Skeletal muscle satellite cell (primary cell): ENCODE data around the gene PIM3.

Experiments used
- H3K27me3 ChIP-seq: 2 replicates; pipeline ENCODE4 v1.7.0; 2013; ENCODE audit warnings: low read length; ENCODE audit not compliant: control insufficient read depth, insufficient read depth
- H3K36me3 ChIP-seq: 2 replicates; pipeline ENCODE4 v1.7.0; 2013; ENCODE audit warnings: mild to moderate bottlenecking, control low read depth, low read length; ENCODE audit not compliant: insufficient read depth
- H3K4me1 ChIP-seq: 2 replicates; pipeline ENCODE4 v1.7.0; 2013; ENCODE audit warnings: low read length; ENCODE audit not compliant: control insufficient read depth, insufficient read depth
- H3K4me2 ChIP-seq: 2 replicates; pipeline ENCODE4 v1.7.0; 2013; ENCODE audit warnings: mild to moderate bottlenecking, low read length
- H3K4me3 ChIP-seq: 2 replicates; pipeline ENCODE4 v1.7.0; 2013; ENCODE audit warnings: low read length
- H3K9ac ChIP-seq: 2 replicates; pipeline ENCODE4 v1.7.0; 2013; ENCODE audit warnings: mild to moderate bottlenecking, low read depth, low read length, moderate library complexity
- H3K9me3 ChIP-seq: replicated peaks from 2 replicates; pipeline ENCODE4 v1.7.0; 2013; ENCODE audit warnings: mild to moderate bottlenecking, control low read depth, low read length

PIM3 gene

GRCh38 chr22:49929211-49929979 lies 31.2 kb upstream of the PIM3 start:
- H3K9me3 ChIP-seq = no peaks in the 10 kb centered on the region
- no peak overlapping the region for H3K4me3 ChIP-seq
- peak overlapping the region; percentile 49 for H3K4me2 ChIP-seq
- no peaks in the 10 kb centered on the region for H3K27me3 ChIP-seq
- H3K9ac ChIP-seq = no peak overlapping the region
- peaks cover 11% of the 10 kb centered on the region for H3K36me3 ChIP-seq
- peaks cover 20% of the 10 kb centered on the region for H3K4me1 ChIP-seq

DNA sequence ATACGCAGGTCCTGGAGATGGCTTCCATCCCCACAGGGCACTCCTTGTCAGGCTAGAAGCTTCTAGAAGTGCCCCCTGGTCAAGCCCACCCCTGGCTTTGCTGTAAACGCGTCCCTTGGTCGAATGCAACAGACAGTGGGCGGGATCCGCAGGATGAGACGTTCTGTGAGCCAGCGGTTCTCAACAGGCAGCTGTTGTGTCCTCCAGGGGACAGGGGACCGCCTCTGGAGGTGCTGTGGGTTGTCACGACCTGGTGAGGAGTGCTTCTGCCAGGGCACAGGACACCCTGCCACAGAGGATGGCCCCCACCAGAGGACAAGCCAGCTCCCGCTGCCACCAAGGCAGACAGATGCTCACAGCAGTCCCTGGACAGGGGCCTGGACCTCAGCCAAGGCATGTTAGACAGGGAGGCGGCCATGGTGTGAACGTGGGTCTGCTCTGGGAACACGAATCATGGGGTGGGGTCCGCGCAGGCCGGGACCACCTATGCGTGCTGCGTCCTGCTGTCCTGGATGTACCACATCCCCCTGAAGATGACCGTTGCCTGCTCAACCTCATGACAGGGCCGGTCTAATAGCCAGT lies 30.5 kb upstream of the PIM3 start:
- Histone ChIP-seq H3K4me3 (no peak overlapping the region), H3K4me1 (peaks cover 27% of the 10 kb centered on the region), H3K4me2 (no peak overlapping the region), H3K9ac (no peak overlapping the region), H3K36me3 (peaks cover 10% of the 10 kb centered on the region), H3K27me3 (no peaks in the 10 kb centered on the region), H3K9me3 (no peaks in the 10 kb centered on the region)

DNA sequence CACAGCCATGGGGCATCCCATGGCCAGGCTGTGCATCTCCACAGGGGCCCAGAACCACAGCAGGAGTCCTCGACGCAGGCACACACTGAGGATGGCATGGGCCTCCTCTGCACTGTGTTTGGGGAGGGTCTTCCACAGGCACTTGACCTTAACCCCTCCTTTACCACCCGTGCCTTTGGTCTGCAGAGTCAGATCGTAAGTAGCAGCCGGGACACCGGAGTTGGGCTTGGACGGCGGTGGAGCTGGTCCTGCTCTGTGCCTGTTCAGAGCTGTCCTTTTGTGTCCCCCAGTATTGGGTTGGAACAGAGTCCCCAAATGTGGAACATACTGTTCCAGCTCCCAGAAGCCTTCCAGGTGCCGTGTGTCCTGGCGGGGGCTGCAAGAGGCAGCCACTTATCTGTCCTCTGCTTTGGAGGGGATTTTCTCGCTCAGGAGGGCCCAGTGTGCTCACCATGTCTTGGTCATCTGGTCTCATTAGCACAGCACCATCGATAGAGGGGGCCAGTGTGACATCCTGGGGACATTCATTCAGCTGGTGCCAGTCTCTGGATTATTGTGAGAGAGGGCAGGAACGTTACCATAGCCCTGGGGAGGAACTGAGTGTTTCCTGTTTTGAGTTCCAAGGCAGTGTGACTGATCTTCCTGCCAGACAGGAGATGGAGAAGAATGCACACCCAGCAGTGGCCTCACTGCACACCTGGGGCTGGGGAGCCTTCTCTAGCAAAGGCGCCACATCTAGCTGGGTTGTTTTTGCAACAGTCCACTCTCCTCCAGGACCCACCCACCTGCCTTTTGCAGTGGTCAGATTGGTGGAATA lies 29.8 kb upstream of the PIM3 start:
- H3K9ac ChIP-seq = no peak overlapping the region
- H3K9me3 ChIP-seq = no peaks in the 10 kb centered on the region
- no peak overlapping the region for H3K4me2 ChIP-seq
- H3K36me3 ChIP-seq = peaks cover 4% of the 10 kb centered on the region
- H3K4me3 ChIP-seq = no peak overlapping the region
- peaks cover 27% of the 10 kb centered on the region for H3K4me1 ChIP-seq
- no peaks in the 10 kb centered on the region for H3K27me3 ChIP-seq

GRCh38 chr22:49933236-49934159 lies 27.1 kb upstream of the PIM3 start:
- H3K9ac ChIP-seq = peak overlapping the region; percentile 4
- peaks cover 49% of the 10 kb centered on the region for H3K4me1 ChIP-seq
- no peaks in the 10 kb centered on the region for H3K9me3 ChIP-seq
- H3K4me3 ChIP-seq = peak overlapping the region; percentile 47
- no peaks in the 10 kb centered on the region for H3K36me3 ChIP-seq
- H3K27me3 ChIP-seq = no peaks in the 10 kb centered on the region
- H3K4me2 ChIP-seq = peak overlapping the region; percentile 78

DNA sequence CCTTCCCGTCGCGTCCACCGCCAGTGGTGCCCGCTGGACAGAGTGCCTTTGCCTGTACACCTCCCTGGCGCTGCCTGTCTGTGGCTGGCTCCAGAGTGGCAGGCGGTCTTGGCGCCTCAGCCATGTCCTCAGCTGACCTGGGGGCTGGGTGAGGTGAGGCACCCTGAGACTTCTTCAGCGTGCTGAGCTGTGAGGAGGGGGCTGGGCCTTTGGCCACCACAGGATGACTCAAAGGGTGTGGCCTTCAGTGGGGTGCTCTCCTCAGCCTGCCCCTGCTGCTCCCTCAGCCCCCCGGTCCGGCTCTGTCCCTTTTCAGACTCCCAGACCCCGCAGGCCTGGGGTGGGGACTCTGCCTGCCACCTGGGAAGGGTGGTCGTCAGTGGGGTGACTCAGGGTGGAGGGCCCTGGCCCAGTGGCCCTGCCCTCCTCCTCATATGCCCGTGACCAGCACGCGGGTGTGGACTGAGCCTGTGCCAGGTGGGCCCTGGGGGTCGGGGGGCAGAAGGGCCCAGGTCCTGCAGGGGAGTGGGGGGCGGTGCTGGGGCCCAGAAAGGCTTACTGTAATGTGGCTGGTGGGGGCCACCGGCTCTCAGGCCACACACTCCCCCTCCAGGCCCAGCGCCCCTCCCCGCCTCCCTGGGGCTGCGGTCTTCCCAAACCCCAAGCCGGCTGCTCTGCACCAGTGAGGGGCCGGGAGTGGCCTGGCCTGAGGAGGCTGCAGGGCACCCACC lies 26.2 kb upstream of the PIM3 start:
- no peaks in the 10 kb centered on the region for H3K9me3 ChIP-seq
- peaks cover 50% of the 10 kb centered on the region for H3K4me1 ChIP-seq
- H3K36me3 ChIP-seq = no peaks in the 10 kb centered on the region
- peak overlapping the region; percentile 63 for H3K9ac ChIP-seq
- H3K27me3 ChIP-seq = no peaks in the 10 kb centered on the region
- peak overlapping the region; percentile 78 for H3K4me2 ChIP-seq
- H3K4me3 ChIP-seq = peak overlapping the region; percentile 60

- Histone ChIP-seq H3K4me3 (peak overlapping the region; percentile 60), H3K9ac (peak overlapping the region; percentile 63), H3K27me3 (no peaks in the 10 kb centered on the region), H3K9me3 (no peaks in the 10 kb centered on the region), H3K36me3 (no peaks in the 10 kb centered on the region), H3K4me2 (peak overlapping the region; percentile 78), H3K4me1 (peaks cover 56% of the 10 kb centered on the region)
These were observed 25.5 kb upstream of the PIM3 start for GRCh38 chr22:49934891-49935557.

- Histone ChIP-seq H3K4me1 (peaks cover 56% of the 10 kb centered on the region), H3K4me2 (no peak overlapping the region), H3K9ac (no peak overlapping the region), H3K9me3 (no peaks in the 10 kb centered on the region), H3K4me3 (no peak overlapping the region), H3K36me3 (no peaks in the 10 kb centered on the region), H3K27me3 (no peaks in the 10 kb centered on the region)
These were observed 25.0 kb upstream of the PIM3 start for GRCh38 chr22:49935561-49935960.

GRCh38 chr22:49936018-49936972 lies 24.3 kb upstream of the PIM3 start:
- Histone ChIP-seq H3K36me3 (no peaks in the 10 kb centered on the region), H3K4me3 (no peak overlapping the region), H3K9ac (no peak overlapping the region), H3K4me1 (peaks cover 53% of the 10 kb centered on the region), H3K4me2 (peak overlapping the region; percentile 61), H3K27me3 (no peaks in the 10 kb centered on the region), H3K9me3 (no peaks in the 10 kb centered on the region)

- Histone ChIP-seq H3K4me3 (no peak overlapping the region), H3K4me1 (peaks cover 53% of the 10 kb centered on the region), H3K4me2 (no peak overlapping the region), H3K9me3 (no peaks in the 10 kb centered on the region), H3K36me3 (no peaks in the 10 kb centered on the region), H3K9ac (no peak overlapping the region), H3K27me3 (no peaks in the 10 kb centered on the region)
These were observed 23.4 kb upstream of the PIM3 start for GRCh38 chr22:49936973-49937757.
